IPS-20b (cell line): ENCODE results near the gene XPNPEP1.

Source experiments
- H3K27ac ChIP-seq: one replicate; pipeline ENCODE4 v1.5.1; 2013; ENCODE audit warnings: low read length
- H3K27me3 ChIP-seq: 2 replicates; pipeline ENCODE4 v1.6.1; 2013; ENCODE audit warnings: mild to moderate bottlenecking, low read length, inconsistent platforms; ENCODE audit not compliant: insufficient read depth
- H3K36me3 ChIP-seq: 2 replicates; pipeline ENCODE4 v1.6.1; 2013; ENCODE audit warnings: low read depth, mild to moderate bottlenecking, inconsistent platforms, low read length, moderate library complexity; ENCODE audit not compliant: insufficient read depth
- H3K4me1 ChIP-seq: 2 replicates; pipeline ENCODE4 v1.6.1; 2013; ENCODE audit warnings: mild to moderate bottlenecking, control low read depth, inconsistent platforms, low read length, moderate library complexity; ENCODE audit not compliant: insufficient read depth
- H3K4me3 ChIP-seq: 2 replicates; pipeline ENCODE4 v1.5.1; 2013; ENCODE audit warnings: mild to moderate bottlenecking, low read length, inconsistent platforms
- H3K9ac ChIP-seq: 2 replicates; pipeline ENCODE4 v1.6.1; 2013; ENCODE audit warnings: low read depth, mild to moderate bottlenecking, inconsistent platforms, low read length, moderate library complexity
- H3K9me3 ChIP-seq: 2 replicates; pipeline ENCODE4 v1.6.1; 2013; ENCODE audit warnings: mild to moderate bottlenecking, low read depth, low read length, inconsistent platforms; ENCODE audit not compliant: insufficient read depth

Gene XPNPEP1

GRCh38 chr10:109898666-109899355 lies 24.5 kb downstream of the XPNPEP1 start:
- Histone ChIP-seq H3K27me3 (no peaks in the 10 kb centered on the region), H3K36me3 (no peaks in the 10 kb centered on the region), H3K4me3 (no peak overlapping the region), H3K4me1 (no peaks in the 10 kb centered on the region), H3K27ac (no peak overlapping the region), H3K9me3 (no peaks in the 10 kb centered on the region), H3K9ac (no peak overlapping the region)

- Histone ChIP-seq H3K36me3 (no peaks in the 10 kb centered on the region), H3K27me3 (no peaks in the 10 kb centered on the region), H3K9ac (no peak overlapping the region), H3K9me3 (no peaks in the 10 kb centered on the region), H3K27ac (no peak overlapping the region), H3K4me1 (peaks cover 5% of the 10 kb centered on the region), H3K4me3 (no peak overlapping the region)
These were observed 25.3 kb downstream of the XPNPEP1 start for GRCh38 chr10:109898007-109898406.

GRCh38 chr10:109895848-109896247 lies 27.5 kb downstream of the XPNPEP1 start:
- peaks cover 14% of the 10 kb centered on the region for H3K4me1 ChIP-seq
- H3K27me3 ChIP-seq = no peaks in the 10 kb centered on the region
- no peak overlapping the region for H3K9ac ChIP-seq
- peaks cover 13% of the 10 kb centered on the region; the same call in 1 of the 2 replicates for H3K36me3 ChIP-seq
- no peak overlapping the region for H3K27ac ChIP-seq
- H3K4me3 ChIP-seq = no peak overlapping the region
- no peaks in the 10 kb centered on the region for H3K9me3 ChIP-seq

GRCh38 chr10:109895095-109895818 lies 28.1 kb downstream of the XPNPEP1 start:
- H3K4me1 ChIP-seq = peaks cover 14% of the 10 kb centered on the region
- no peak overlapping the region for H3K27ac ChIP-seq
- no peak overlapping the region for H3K4me3 ChIP-seq
- H3K27me3 ChIP-seq = no peaks in the 10 kb centered on the region
- no peak overlapping the region for H3K9ac ChIP-seq
- no peaks in the 10 kb centered on the region for H3K9me3 ChIP-seq
- peaks cover 18% of the 10 kb centered on the region; the same call in 1 of the 2 replicates for H3K36me3 ChIP-seq

GRCh38 chr10:109894516-109894915 lies 28.8 kb downstream of the XPNPEP1 start:
- Histone ChIP-seq H3K4me3 (no peak overlapping the region), H3K27me3 (no peaks in the 10 kb centered on the region), H3K9ac (no peak overlapping the region), H3K36me3 (peaks cover 18% of the 10 kb centered on the region; the same call in 1 of the 2 replicates), H3K4me1 (peaks cover 14% of the 10 kb centered on the region), H3K27ac (no peak overlapping the region), H3K9me3 (no peaks in the 10 kb centered on the region)

GRCh38 chr10:109893386-109893785 lies 29.9 kb downstream of the XPNPEP1 start:
- Histone ChIP-seq H3K9ac (peak overlapping the region; percentile 42; the same call in 1 of the 2 replicates), H3K4me3 (no peak overlapping the region), H3K4me1 (peaks cover 14% of the 10 kb centered on the region), H3K36me3 (peaks cover 21% of the 10 kb centered on the region), H3K27me3 (no peaks in the 10 kb centered on the region), H3K9me3 (no peaks in the 10 kb centered on the region), H3K27ac (peak overlapping the region; percentile 81)

- peaks cover 25% of the 10 kb centered on the region for H3K36me3 ChIP-seq
- peak overlapping the region; percentile 42; the same call in 1 of the 2 replicates for H3K9ac ChIP-seq
- H3K27ac ChIP-seq = peak overlapping the region; percentile 81
- H3K9me3 ChIP-seq = no peaks in the 10 kb centered on the region
- H3K4me3 ChIP-seq = no peak overlapping the region
- H3K4me1 ChIP-seq = peaks cover 14% of the 10 kb centered on the region
- no peaks in the 10 kb centered on the region for H3K27me3 ChIP-seq
These were observed 30.4 kb downstream of the XPNPEP1 start for GRCh38 chr10:109892931-109893330.

GRCh38 chr10:109892117-109892516 lies 31.2 kb downstream of the XPNPEP1 start:
- Histone ChIP-seq H3K9ac (no peak overlapping the region), H3K36me3 (peaks cover 25% of the 10 kb centered on the region), H3K27me3 (no peaks in the 10 kb centered on the region), H3K27ac (no peak overlapping the region), H3K4me1 (peaks cover 14% of the 10 kb centered on the region), H3K4me3 (no peak overlapping the region), H3K9me3 (no peaks in the 10 kb centered on the region)

GRCh38 chr10:109891105-109891504 lies 32.2 kb downstream of the XPNPEP1 start:
- Histone ChIP-seq H3K36me3 (peaks cover 25% of the 10 kb centered on the region), H3K4me1 (peaks cover 14% of the 10 kb centered on the region), H3K9ac (no peak overlapping the region), H3K9me3 (no peaks in the 10 kb centered on the region), H3K27ac (no peak overlapping the region), H3K4me3 (no peak overlapping the region), H3K27me3 (no peaks in the 10 kb centered on the region)

- Histone ChIP-seq H3K9me3 (no peaks in the 10 kb centered on the region), H3K4me1 (peaks cover 14% of the 10 kb centered on the region), H3K36me3 (peaks cover 28% of the 10 kb centered on the region), H3K9ac (no peak overlapping the region), H3K27ac (no peak overlapping the region), H3K4me3 (no peak overlapping the region), H3K27me3 (no peaks in the 10 kb centered on the region)
These were observed 33.4 kb downstream of the XPNPEP1 start for GRCh38 chr10:109889867-109890266.

- Histone ChIP-seq H3K36me3 (peaks cover 33% of the 10 kb centered on the region), H3K27me3 (no peaks in the 10 kb centered on the region), H3K9me3 (no peaks in the 10 kb centered on the region), H3K4me3 (no peak overlapping the region), H3K4me1 (peaks cover 6% of the 10 kb centered on the region), H3K27ac (no peak overlapping the region), H3K9ac (no peak overlapping the region)
These were observed 35.5 kb downstream of the XPNPEP1 start for GRCh38 chr10:109887776-109888175.

GRCh38 chr10:109887243-109887642 lies 36.1 kb downstream of the XPNPEP1 start:
- no peak overlapping the region for H3K4me3 ChIP-seq
- H3K9me3 ChIP-seq = no peaks in the 10 kb centered on the region
- H3K4me1 ChIP-seq = peaks cover 4% of the 10 kb centered on the region
- no peak overlapping the region for H3K9ac ChIP-seq
- no peak overlapping the region for H3K27ac ChIP-seq
- H3K27me3 ChIP-seq = no peaks in the 10 kb centered on the region
- H3K36me3 ChIP-seq = peaks cover 36% of the 10 kb centered on the region
